Retinal pigment epithelial cell (primary cell): ENCODE data around the gene DVL1.

ENCODE experiments used
- DNase-seq: peaks from one replicate; pipeline ENCODE4 v3.0.0-alpha.2; 2010; ENCODE audit warnings: low read depth
- H3K4me3 ChIP-seq: 2 replicates; pipeline ENCODE4 v1.5.1; 2011; ENCODE audit warnings: mild to moderate bottlenecking, low read length, control low read depth, moderate library complexity
- TF ChIP-seq, protein P1 (sequence below): conservative IDR thresholded peaks from 2 replicates; pipeline ENCODE4 v1.5.1; 2011; ENCODE audit warnings: low read depth, low read length, control low read depth, inconsistent platforms

The DVL1 gene

DNA sequence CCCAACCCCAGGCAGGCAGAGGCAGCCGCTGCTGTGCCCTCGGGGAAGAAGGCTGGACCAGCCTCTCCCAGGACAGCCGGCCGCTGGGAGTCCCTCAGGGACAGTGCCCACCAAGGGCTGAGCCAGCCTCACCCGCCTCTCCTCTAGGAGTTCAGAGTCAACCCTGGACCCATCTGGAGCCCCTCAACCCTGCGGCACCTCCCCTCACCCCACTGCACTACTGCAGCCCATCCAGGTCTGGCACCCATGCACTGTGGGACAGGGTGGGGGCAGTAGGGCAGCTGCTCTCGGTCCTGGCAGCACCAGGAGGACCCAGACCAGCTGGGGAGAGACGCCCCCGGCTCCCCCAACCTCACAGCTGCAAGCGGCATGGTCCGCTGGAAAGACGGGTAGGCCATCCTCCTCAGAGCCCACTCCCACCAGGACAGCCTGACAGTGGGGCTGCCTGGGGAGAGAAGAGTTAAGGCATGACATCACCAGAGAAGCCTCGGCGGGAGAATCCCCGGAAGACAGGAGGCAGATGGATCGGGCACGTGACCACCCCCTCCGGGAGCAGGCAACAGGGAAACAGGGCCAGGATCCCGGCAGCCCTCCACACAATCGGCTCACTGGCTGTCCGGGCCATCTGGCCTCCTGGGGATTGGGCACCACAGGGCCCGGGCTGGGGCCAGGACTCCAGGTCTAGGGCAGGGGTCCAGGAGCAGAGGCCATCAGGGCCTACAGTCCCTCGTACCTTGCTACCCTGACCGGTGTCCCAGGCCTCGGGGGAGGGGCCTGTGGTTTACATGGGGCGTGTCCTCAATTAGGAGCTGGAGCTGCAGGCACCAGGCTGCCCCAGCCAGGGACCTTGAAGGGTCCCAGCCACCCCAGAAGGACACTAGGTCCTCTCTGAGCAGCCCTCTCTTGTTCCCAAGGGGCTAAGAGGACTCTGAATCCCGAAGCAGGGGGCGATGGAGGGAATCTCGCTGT is 44.6 kb downstream of the DVL1 start:
- DNase-seq, result no peak
- H3K4me3 ChIP-seq, result no peak overlapping the region
- TF ChIP-seq, protein P1, sequence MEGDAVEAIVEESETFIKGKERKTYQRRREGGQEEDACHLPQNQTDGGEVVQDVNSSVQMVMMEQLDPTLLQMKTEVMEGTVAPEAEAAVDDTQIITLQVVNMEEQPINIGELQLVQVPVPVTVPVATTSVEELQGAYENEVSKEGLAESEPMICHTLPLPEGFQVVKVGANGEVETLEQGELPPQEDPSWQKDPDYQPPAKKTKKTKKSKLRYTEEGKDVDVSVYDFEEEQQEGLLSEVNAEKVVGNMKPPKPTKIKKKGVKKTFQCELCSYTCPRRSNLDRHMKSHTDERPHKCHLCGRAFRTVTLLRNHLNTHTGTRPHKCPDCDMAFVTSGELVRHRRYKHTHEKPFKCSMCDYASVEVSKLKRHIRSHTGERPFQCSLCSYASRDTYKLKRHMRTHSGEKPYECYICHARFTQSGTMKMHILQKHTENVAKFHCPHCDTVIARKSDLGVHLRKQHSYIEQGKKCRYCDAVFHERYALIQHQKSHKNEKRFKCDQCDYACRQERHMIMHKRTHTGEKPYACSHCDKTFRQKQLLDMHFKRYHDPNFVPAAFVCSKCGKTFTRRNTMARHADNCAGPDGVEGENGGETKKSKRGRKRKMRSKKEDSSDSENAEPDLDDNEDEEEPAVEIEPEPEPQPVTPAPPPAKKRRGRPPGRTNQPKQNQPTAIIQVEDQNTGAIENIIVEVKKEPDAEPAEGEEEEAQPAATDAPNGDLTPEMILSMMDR, result no peak

DNA sequence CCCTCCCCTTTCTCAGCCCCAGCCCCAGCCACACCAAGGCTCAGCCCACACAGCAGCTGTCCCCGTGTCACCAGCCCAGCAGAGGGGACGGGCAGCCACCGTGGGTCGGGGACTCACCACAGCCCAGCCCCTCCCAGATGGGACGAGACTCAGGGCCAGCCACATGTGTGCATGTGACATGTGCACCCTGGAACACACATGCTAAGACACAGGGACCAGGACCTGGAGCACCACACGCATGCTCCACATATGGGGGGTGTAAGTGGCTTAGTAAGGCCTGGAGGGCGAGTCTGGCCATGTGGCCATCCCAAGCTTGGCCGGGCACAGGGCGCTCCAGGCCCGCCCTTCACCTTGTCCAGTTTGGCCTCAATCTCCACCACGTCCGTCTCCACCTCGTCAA is 45.5 kb downstream of the DVL1 start:
- TF ChIP-seq, protein P1, result no peak
- no peak for DNase-seq
- H3K4me3 ChIP-seq, result no peak overlapping the region

DNA sequence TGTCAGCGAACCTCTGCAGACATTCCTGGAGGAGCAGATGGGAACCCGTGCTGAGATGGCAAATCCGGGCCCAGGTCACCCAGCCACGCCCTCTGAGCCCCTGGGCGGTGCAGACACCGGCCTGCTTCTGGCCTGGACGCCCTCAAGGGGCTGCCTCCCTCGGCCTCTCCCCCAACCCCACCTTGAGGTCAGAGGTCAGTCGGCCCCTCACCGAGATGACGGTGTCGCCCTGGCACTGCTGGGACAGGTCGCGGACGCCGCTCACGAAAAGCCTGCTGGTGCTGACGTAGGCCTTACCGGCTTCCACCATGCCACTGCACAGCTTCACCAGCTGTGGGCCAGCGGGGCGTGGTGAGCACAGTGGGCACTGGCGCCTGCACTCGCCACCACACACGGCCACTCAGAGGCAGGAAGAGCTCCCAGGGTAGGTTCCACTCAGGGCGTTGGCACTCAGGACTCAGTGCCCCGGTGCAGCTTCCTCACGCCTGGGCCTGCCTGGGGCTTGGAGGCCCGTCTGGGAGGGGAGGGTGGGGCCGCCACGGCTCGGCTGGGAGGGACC is 46.2 kb downstream of the DVL1 start:
- TF ChIP-seq, protein P1, result no peak
- no peak overlapping the region for H3K4me3 ChIP-seq
- DNase-seq, result no peak

DNA sequence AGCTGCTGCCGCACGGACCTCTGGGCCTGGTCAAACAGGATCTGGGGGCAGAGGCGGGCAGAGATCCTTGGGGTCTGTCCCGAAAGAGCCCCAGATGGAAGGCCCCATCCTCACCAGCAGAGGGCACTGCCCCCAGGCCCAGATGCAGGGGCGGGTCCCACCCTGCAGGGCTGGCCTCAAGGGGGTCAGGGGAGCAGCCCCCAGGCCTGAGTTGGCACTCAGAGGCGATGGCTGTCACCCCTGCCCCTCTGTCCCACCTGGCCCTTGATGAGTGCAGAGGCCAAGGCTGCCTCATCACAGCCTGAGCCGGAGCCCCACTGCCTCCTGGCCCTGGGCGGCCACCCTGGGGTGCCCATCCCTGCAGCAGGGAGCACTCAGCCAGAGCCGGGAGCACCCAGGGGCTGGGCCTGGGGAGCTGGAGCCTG is 47.2 kb downstream of the DVL1 start:
- no peak for DNase-seq
- H3K4me3 ChIP-seq, result no peak overlapping the region
- TF ChIP-seq, protein P1, result peak; percentile 62

DNA sequence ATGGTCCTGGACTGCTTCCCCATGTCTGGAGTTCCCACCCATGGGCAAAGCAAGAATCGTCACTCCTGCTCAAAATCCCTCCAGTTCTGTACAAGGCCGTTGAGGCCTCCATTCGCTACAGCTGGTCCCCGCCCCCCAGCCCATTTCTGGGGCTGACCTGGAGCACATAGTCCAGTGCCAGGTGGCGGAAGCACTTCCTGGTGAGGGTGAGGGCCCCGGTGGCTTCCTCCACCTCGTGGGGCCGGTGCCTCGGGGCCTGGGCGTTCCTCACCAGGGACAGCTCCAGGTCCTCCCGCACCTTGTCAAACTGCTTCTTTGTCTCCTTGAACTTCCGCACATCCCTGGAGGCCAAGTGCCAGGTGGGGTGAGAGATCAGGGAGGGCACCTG is 48.9 kb downstream of the DVL1 start:
- TF ChIP-seq, protein P1, result no peak
- no peak overlapping the region for H3K4me3 ChIP-seq
- no peak for DNase-seq

DNA sequence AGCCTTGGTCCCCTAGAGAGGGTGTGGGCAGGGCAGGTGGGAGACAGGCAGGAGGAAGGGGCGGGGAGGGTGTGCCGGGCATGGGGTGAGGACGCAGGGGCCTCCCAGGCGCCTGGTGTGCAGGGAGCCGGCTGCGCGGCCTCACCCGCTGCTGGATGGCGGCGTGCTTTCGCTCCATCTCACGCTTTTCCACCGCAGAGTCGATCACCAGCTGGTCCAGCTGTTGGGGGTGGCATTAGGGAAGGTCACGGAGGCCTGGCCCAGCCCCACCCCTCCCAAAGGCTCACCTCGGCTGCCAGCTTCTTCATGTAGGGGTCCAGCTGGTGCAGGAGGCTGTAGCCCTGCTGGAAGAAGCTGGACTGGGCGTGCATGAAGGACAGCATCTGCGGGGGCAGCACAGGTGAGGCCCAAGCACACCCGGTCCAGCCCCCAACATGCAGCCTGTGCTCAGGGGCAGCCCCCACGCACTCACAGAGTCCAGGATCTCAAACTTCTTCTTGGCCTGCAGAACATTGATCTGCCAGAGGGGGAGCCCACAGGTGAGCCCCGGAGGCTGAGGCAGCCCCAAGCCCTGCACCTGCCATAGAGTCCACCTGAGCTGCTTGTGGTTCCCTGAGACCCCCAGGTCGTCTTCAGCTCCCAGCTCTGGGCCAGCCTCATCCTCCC is 49.4 kb downstream of the DVL1 start:
- TF ChIP-seq, protein P1, result peak; percentile 53
- no peak for DNase-seq
- H3K4me3 ChIP-seq, result no peak overlapping the region
